ENCODE measurements around the gene MBD3. TPM values are rescaled to one million over a fixed set of nuclear protein-coding genes. Genes with fewer than 3 reads are reported as not detected.

MBD3 gene
- total RNA-seq, 1 experiment from 2014 or later = 128 TPM

DNA sequence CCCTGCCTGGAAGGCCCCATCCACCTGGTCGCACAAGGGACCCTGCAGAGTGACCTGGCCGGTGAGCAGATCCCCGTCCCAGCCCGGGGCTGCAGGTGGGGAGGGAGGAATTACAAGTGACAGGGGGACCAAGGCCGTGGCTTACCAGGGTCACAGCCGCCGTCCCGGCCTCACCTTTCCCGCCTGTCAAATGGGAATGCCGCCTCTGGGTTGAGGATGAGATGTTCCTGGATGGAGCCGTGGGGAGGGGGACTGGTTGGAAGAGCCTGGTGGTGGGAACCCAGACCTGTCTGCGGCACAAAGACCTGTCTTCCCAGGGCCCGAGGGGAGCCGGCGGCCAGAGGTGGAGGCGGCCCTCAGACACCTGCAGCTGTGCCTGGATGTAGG is 63.2 kb downstream of the MBD3 start:
- Histone ChIP-seq H3K4me2 (ENCODE audit: insufficient read depth, insufficient read length, low read length) (no peak overlapping the region), H3K27me3 (ENCODE audit: insufficient read depth, low read length) (peaks cover 7% of the 10 kb centered on the region; the same call in 1 of the 2 replicates)

More for the DNA sequence above, 63.2 kb downstream of the MBD3 start:
- no peak overlapping the region for H3T11ph ChIP-seq (ENCODE audit: low read length)
- H3K27ac Mint-ChIP-seq = no peak overlapping the region
- no peaks in the 10 kb centered on the region for H3K79me1 ChIP-seq (ENCODE audit: insufficient read depth, low read depth, low read length, poor library complexity, severe bottlenecking)
- H3K4me1 ChIP-seq (ENCODE audit: insufficient read depth, low read length) = no peaks in the 10 kb centered on the region
- DNase-seq = no peak
- H3K4me1 Mint-ChIP-seq = peaks cover 5% of the 10 kb centered on the region in 2 experiments; a peak in 3 of 4 replicates
- no peak overlapping the region for H3K18ac ChIP-seq (ENCODE audit: insufficient read length, low read depth, low read length)
- no peak overlapping the region for H2BK5ac ChIP-seq (ENCODE audit: insufficient read length, low read length)
- no peak overlapping the region for H3K9ac ChIP-seq (ENCODE audit: extremely low read depth, insufficient read length, low read length)
- H3K9me3 Mint-ChIP-seq = peaks cover 0 to 4% of the 10 kb centered on the region in 2 experiments; a peak in 3 of 5 replicates
- H4K20me1 ChIP-seq (ENCODE audit: control insufficient read depth, insufficient read depth, insufficient read length) = peaks cover 3% of the 10 kb centered on the region
- H3K36me3 Mint-ChIP-seq (ENCODE audit: insufficient read depth in 1 of 3, low read depth in 3 of 3) = no peaks in the 10 kb centered on the region
- H3K27ac ChIP-seq (ENCODE audit: insufficient read length, low read depth, low read length) = no peak overlapping the region
- H2BK15ac ChIP-seq (ENCODE audit: low read depth, low read length) = no peak overlapping the region
- no CpG with 5 or more reads among the region's 16 CpGs for WGBS (ENCODE audit: extremely low coverage, insufficient read length, low lambda C conversion rate)
- H2BK12ac ChIP-seq (ENCODE audit: insufficient read length, low read depth, low read length) = no peak overlapping the region
- no peak overlapping the region for H2BK20ac ChIP-seq (ENCODE audit: low read depth, low read length, poor library complexity, severe bottlenecking)
- no peak overlapping the region for H3K23ac ChIP-seq (ENCODE audit: insufficient read length, low read depth, low read length)
- no peak overlapping the region for H2AFZ ChIP-seq (ENCODE audit: low read length)
- H3K4me3 Mint-ChIP-seq = no peak overlapping the region
- peaks cover 45% of the 10 kb centered on the region for H3K27me3 Mint-ChIP-seq (ENCODE audit: low read depth)
- TF ChIP-seq, protein P1, sequence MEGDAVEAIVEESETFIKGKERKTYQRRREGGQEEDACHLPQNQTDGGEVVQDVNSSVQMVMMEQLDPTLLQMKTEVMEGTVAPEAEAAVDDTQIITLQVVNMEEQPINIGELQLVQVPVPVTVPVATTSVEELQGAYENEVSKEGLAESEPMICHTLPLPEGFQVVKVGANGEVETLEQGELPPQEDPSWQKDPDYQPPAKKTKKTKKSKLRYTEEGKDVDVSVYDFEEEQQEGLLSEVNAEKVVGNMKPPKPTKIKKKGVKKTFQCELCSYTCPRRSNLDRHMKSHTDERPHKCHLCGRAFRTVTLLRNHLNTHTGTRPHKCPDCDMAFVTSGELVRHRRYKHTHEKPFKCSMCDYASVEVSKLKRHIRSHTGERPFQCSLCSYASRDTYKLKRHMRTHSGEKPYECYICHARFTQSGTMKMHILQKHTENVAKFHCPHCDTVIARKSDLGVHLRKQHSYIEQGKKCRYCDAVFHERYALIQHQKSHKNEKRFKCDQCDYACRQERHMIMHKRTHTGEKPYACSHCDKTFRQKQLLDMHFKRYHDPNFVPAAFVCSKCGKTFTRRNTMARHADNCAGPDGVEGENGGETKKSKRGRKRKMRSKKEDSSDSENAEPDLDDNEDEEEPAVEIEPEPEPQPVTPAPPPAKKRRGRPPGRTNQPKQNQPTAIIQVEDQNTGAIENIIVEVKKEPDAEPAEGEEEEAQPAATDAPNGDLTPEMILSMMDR (conservative IDR thresholded peaks at IDR 0.05) = no peak
- no peaks in the 10 kb centered on the region for H3K79me2 ChIP-seq (ENCODE audit: insufficient read depth, low read length)
- no peak overlapping the region for H2BK120ac ChIP-seq (ENCODE audit: low read depth, low read length, poor library complexity, severe bottlenecking)
- H3K56ac ChIP-seq (ENCODE audit: insufficient read length, low read depth, low read length) = no peak overlapping the region
- peaks cover 2% of the 10 kb centered on the region for H3K23me2 ChIP-seq (ENCODE audit: insufficient read length, low read depth, low read length, poor library complexity, severe bottlenecking)
- no peak overlapping the region for H3K4ac ChIP-seq (ENCODE audit: low read depth, low read length)
- no peak overlapping the region for H2AK5ac ChIP-seq (ENCODE audit: insufficient read length, low read length)
- H3K14ac ChIP-seq (ENCODE audit: insufficient read depth, low read length) = no peak overlapping the region
- H3K9me3 ChIP-seq (ENCODE audit: control insufficient read depth, low read depth, low read length) = no peaks in the 10 kb centered on the region
- no peak overlapping the region for H4K91ac ChIP-seq (ENCODE audit: insufficient read length, low read depth, low read length)
- no peak overlapping the region for H4K8ac ChIP-seq (replicated peaks; ENCODE audit: insufficient read length, low read depth, low read length)
- no peak overlapping the region for H4K5ac ChIP-seq (ENCODE audit: insufficient read length, low read depth, low read length)

Measured in H9 (cell line).